Measurements from ENCODE around the gene KRTAP5-11.
"Not testable (repeated sequence)": the region's sequence is repeated elsewhere in the genome, so short reads cannot be mapped to it uniquely, and the experiment has no call there.

Gene KRTAP5-11

GRCh38 chr11:71554996-71555395, 27.7 kb downstream of the KRTAP5-11 start:
- DNase-seq, result no peak

- no peak for DNase-seq
These were observed 31.0 kb downstream of the KRTAP5-11 start for GRCh38 chr11:71551711-71552110.

- no peak for DNase-seq
These were observed 33.9 kb downstream of the KRTAP5-11 start for GRCh38 chr11:71548716-71549151.

GRCh38 chr11:71548120-71548519, 34.6 kb downstream of the KRTAP5-11 start, which contains the start of gene KRTAP5-9:
TSS of gene KRTAP5-9 (plus strand) at chr11:71548420. CDS start at chr11:71548658, 238 bp downstream.
- DNase-seq, result no peak

GRCh38 chr11:71545405-71545966, 37.2 kb downstream of the KRTAP5-11 start:
- no peak for DNase-seq

- DNase-seq, result no peak
These were observed 38.0 kb downstream of the KRTAP5-11 start for GRCh38 chr11:71544525-71545214.

- no peak for DNase-seq
These were observed 38.8 kb downstream of the KRTAP5-11 start for GRCh38 chr11:71543866-71544265.

GRCh38 chr11:71542879-71543777, 39.5 kb downstream of the KRTAP5-11 start:
- DNase-seq, result no peak

- no peak for DNase-seq
These were observed 40.3 kb downstream of the KRTAP5-11 start for GRCh38 chr11:71542382-71542781.

- DNase-seq, result not testable (repeated sequence)
These were observed 42.0 kb downstream of the KRTAP5-11 start for GRCh38 chr11:71540521-71541304.

GRCh38 chr11:71539971-71540370, 42.7 kb downstream of the KRTAP5-11 start:
- DNase-seq, result not testable (repeated sequence)

- DNase-seq, result no peak
These were observed 43.7 kb downstream of the KRTAP5-11 start for GRCh38 chr11:71539017-71539416.

- DNase-seq, result no peak
These were observed 44.0 kb downstream of the KRTAP5-11 start for GRCh38 chr11:71538666-71538990.

GRCh38 chr11:71537977-71538665, 44.6 kb downstream of the KRTAP5-11 start, which contains the start of gene KRTAP5-8:
TSS of gene KRTAP5-8 (plus strand) at chr11:71538025. CDS start at chr11:71538056, 31 bp downstream.
- not testable (repeated sequence) for DNase-seq

GRCh38 chr11:71537537-71537936, 45.1 kb downstream of the KRTAP5-11 start:
- DNase-seq, result no peak

GRCh38 chr11:71535825-71536224, 46.9 kb downstream of the KRTAP5-11 start:
- DNase-seq, result no peak

GRCh38 chr11:71534711-71535608, 47.7 kb downstream of the KRTAP5-11 start:
- DNase-seq, result not testable (repeated sequence)

- DNase-seq, result no peak
These were observed 50.6 kb downstream of the KRTAP5-11 start for GRCh38 chr11:71532036-71532610.
